HepG2 (cell line): Measurements from ENCODE around the gene UHMK1. TPM values are rescaled to one million over a fixed set of nuclear protein-coding genes. Genes with fewer than 3 reads are reported as not detected.

Experiments
- GZF1 ChIP-seq: sonication (generic); formaldehyde crosslinking; IDR thresholded peaks from 2 replicates; pipeline ENCODE4 v1.5.1; 2020; ENCODE audit warnings: mild to moderate bottlenecking, missing genetic modification reagents
- HOXD1 ChIP-seq: sonication (generic); formaldehyde crosslinking; IDR thresholded peaks from 2 replicates; pipeline ENCODE4 v1.5.0; 2020; ENCODE audit warnings: missing genetic modification reagents
- MAZ ChIP-seq, 2 experiments: sonication (generic) in 1 of 2; formaldehyde crosslinking in 1 of 2; IDR thresholded peaks; 2 replicates each; pipeline versions ENCODE4 v1.5.0 to v1.6.1; 2012 to 2020; ENCODE audit warnings: low read depth in 2 of 2, mild to moderate bottlenecking in 2 of 2, borderline replicate concordance in 1 of 2, improper control_type of control experiment in 1 of 2, low read length in 1 of 2, missing genetic modification reagents in 1 of 2, moderate library complexity in 1 of 2
- NR2F2 ChIP-seq: IDR thresholded peaks from 2 replicates; pipeline ENCODE4 v1.6.1; 2012; ENCODE audit warnings: low read depth, inconsistent platforms, borderline replicate concordance
- SOX5 ChIP-seq: IDR thresholded peaks from 2 replicates; pipeline ENCODE4 v1.6.1; 2016; ENCODE audit warnings: borderline replicate concordance
- SP4 ChIP-seq: sonication (generic); formaldehyde crosslinking; IDR thresholded peaks from 2 replicates; pipeline ENCODE4 v1.8.1; 2023; ENCODE audit warnings: mild to moderate bottlenecking, missing genetic modification reagents
- TBX2 ChIP-seq: sonication (generic); formaldehyde crosslinking; IDR thresholded peaks from 2 replicates; pipeline ENCODE4 v1.5.0; 2020; ENCODE audit warnings: missing genetic modification reagents, mild to moderate bottlenecking, borderline replicate concordance
- ZBTB4 ChIP-seq: sonication (generic); formaldehyde crosslinking; IDR thresholded peaks from 2 replicates; pipeline ENCODE4 v1.4.0; 2020; ENCODE audit warnings: missing genetic modification reagents, mild to moderate bottlenecking, borderline replicate concordance
- ZFY ChIP-seq: sonication (generic); formaldehyde crosslinking; IDR thresholded peaks from 2 replicates; pipeline ENCODE4 v1.4.0; 2020; ENCODE audit warnings: missing genetic modification reagents
- ZKSCAN5 ChIP-seq: sonication (generic); formaldehyde crosslinking; IDR thresholded peaks from 2 replicates; pipeline ENCODE4 v1.5.1; 2020; ENCODE audit warnings: mild to moderate bottlenecking, missing genetic modification reagents
- ZNF441 ChIP-seq: sonication (generic); formaldehyde crosslinking; IDR thresholded peaks from 2 replicates; pipeline ENCODE4 v1.7.0; 2021; ENCODE audit warnings: missing genetic modification reagents, borderline replicate concordance
- ZNF75D ChIP-seq: sonication (generic); formaldehyde crosslinking; IDR thresholded peaks from 2 replicates; pipeline ENCODE4 v1.8.1; 2023; ENCODE audit warnings: missing genetic modification reagents, mild to moderate bottlenecking, borderline replicate concordance
- polyA plus RNA-seq, 8 experiments: library from polyadenylated mRNA; depleted of rRNA in 3 of 8; stranded (reverse) in 7 of 8; unstranded in 1 of 8; fragments of >200 nt; fragmentation: Illumina TruSeq in 4 of 8; extraction: Trizol in 4 of 8; gene quantifications; 2 replicates each; pipeline versions ENCODE4 v1.2.1 to v1.2.3, GENCODE V29; 2011 to 2016; ENCODE audit warnings: low read depth in 4 of 8, missing spikeins in 1 of 8, mixed read lengths in 1 of 8; ENCODE audit not compliant: insufficient read depth in 1 of 8
- total RNA-seq, 5 experiments: library from RNA; depleted of rRNA; stranded (reverse); fragments of >200 nt; fragmentation: Illumina TruSeq; extraction: Trizol; gene quantifications; 2 replicates each; pipeline ENCODE4 v1.2.3, GENCODE V29; 2016; ENCODE audit warnings: low read depth in 1 of 5
- TF ChIP-seq, protein P1 (sequence below): sonication (generic); formaldehyde crosslinking; IDR thresholded peaks from 2 replicates; pipeline ENCODE4 v1.8.0; 2022; ENCODE audit warnings: missing genetic modification reagents, mild to moderate bottlenecking, moderate library complexity, borderline replicate concordance
- TF ChIP-seq, protein P2 (sequence below): IDR thresholded peaks from 2 replicates; pipeline ENCODE4 v1.4.0; 2020; ENCODE audit warnings: mild to moderate bottlenecking, missing genetic modification reagents
- TF ChIP-seq, protein P3 (sequence below): sonication (generic); formaldehyde crosslinking; IDR thresholded peaks from 2 replicates; pipeline ENCODE4 v1.5.1; 2020; ENCODE audit warnings: missing genetic modification reagents, mild to moderate bottlenecking, borderline replicate concordance

Gene UHMK1
- total and polyA plus RNA-seq, 2 of the 13 experiments (the other 11 are each of a cell fraction or from before 2014, with no cell fraction given), result 12.9 to 20.0 TPM

- TF ChIP-seq SOX5 (CRISPR knock-in tag), result peak; percentile 76
- TF ChIP-seq, protein P1, sequence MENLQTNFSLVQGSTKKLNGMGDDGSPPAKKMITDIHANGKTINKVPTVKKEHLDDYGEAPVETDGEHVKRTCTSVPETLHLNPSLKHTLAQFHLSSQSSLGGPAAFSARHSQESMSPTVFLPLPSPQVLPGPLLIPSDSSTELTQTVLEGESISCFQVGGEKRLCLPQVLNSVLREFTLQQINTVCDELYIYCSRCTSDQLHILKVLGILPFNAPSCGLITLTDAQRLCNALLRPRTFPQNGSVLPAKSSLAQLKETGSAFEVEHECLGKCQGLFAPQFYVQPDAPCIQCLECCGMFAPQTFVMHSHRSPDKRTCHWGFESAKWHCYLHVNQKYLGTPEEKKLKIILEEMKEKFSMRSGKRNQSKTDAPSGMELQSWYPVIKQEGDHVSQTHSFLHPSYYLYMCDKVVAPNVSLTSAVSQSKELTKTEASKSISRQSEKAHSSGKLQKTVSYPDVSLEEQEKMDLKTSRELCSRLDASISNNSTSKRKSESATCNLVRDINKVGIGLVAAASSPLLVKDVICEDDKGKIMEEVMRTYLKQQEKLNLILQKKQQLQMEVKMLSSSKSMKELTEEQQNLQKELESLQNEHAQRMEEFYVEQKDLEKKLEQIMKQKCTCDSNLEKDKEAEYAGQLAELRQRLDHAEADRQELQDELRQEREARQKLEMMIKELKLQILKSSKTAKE (CRISPR knock-in tag), result peak; percentile 80
- no peak for TF ChIP-seq ZKSCAN5
- peak; percentile 7; the same call in 1 of the 2 replicates for TF ChIP-seq ZNF441 (CRISPR knock-in tag)
- TF ChIP-seq SP4, result no peak
- TF ChIP-seq, protein P2, sequence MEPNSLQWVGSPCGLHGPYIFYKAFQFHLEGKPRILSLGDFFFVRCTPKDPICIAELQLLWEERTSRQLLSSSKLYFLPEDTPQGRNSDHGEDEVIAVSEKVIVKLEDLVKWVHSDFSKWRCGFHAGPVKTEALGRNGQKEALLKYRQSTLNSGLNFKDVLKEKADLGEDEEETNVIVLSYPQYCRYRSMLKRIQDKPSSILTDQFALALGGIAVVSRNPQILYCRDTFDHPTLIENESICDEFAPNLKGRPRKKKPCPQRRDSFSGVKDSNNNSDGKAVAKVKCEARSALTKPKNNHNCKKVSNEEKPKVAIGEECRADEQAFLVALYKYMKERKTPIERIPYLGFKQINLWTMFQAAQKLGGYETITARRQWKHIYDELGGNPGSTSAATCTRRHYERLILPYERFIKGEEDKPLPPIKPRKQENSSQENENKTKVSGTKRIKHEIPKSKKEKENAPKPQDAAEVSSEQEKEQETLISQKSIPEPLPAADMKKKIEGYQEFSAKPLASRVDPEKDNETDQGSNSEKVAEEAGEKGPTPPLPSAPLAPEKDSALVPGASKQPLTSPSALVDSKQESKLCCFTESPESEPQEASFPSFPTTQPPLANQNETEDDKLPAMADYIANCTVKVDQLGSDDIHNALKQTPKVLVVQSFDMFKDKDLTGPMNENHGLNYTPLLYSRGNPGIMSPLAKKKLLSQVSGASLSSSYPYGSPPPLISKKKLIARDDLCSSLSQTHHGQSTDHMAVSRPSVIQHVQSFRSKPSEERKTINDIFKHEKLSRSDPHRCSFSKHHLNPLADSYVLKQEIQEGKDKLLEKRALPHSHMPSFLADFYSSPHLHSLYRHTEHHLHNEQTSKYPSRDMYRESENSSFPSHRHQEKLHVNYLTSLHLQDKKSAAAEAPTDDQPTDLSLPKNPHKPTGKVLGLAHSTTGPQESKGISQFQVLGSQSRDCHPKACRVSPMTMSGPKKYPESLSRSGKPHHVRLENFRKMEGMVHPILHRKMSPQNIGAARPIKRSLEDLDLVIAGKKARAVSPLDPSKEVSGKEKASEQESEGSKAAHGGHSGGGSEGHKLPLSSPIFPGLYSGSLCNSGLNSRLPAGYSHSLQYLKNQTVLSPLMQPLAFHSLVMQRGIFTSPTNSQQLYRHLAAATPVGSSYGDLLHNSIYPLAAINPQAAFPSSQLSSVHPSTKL (CRISPR knock-in tag), result peak; percentile 94
- peak; percentile 75 for TF ChIP-seq TBX2 (CRISPR knock-in tag)
- TF ChIP-seq NR2F2, result peak; percentile 63; the same call in 1 of the 2 replicates
- peak; percentile 58; the same call in 1 of the 2 replicates for TF ChIP-seq ZFY (CRISPR knock-in tag)
- TF ChIP-seq, protein P3, sequence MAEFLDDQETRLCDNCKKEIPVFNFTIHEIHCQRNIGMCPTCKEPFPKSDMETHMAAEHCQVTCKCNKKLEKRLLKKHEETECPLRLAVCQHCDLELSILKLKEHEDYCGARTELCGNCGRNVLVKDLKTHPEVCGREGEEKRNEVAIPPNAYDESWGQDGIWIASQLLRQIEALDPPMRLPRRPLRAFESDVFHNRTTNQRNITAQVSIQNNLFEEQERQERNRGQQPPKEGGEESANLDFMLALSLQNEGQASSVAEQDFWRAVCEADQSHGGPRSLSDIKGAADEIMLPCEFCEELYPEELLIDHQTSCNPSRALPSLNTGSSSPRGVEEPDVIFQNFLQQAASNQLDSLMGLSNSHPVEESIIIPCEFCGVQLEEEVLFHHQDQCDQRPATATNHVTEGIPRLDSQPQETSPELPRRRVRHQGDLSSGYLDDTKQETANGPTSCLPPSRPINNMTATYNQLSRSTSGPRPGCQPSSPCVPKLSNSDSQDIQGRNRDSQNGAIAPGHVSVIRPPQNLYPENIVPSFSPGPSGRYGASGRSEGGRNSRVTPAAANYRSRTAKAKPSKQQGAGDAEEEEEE (CRISPR knock-in tag), result no peak
- 0 out of 2 replicates have a peak, but pooled peaks have one; percentile 48 for TF ChIP-seq HOXD1 (CRISPR knock-in tag)
- TF ChIP-seq ZBTB4 (CRISPR knock-in tag), result no peak
- no peak for TF ChIP-seq GZF1 (CRISPR knock-in tag)
- no peak for TF ChIP-seq MAZ (IDR thresholded peaks at IDR 0.05; ENCODE audit: borderline replicate concordance, low read depth, low read length)
- peak; percentile 55; the same call in 1 of the 2 replicates for TF ChIP-seq MAZ (CRISPR knock-in tag; IDR thresholded peaks at IDR 0.05; ENCODE audit: low read depth)
- TF ChIP-seq ZNF75D (CRISPR knock-in tag), result no peak
These were observed 62.9 kb downstream of the UHMK1 start (continued) for GRCh38 chr1:162560303-162561036.
